SK-N-SH treated with all-trans-retinoic acid at 6 μM for 48 hours (cell line): ENCODE measurements around the gene SC5D.

Source experiments
- ATAC-seq: fragments of 200-7000 bp; cut with Tn5 transposase; 3 replicates; pipeline ENCODE4 v1.9.1; 2020; ENCODE audit warnings: mild to moderate bottlenecking, moderate library complexity
- ARNTL ChIP-seq: fragments of 450-650 bp; formaldehyde crosslinking; IDR thresholded peaks from 2 replicates; pipeline ENCODE4 v1.5.0; 2020; ENCODE audit warnings: low read depth, mild to moderate bottlenecking, moderate library complexity, borderline replicate concordance
- BACH2 ChIP-seq: fragments of 250-450 bp; sonication (Bioruptor Pico); IDR thresholded peaks from 2 replicates; pipeline ENCODE4 v1.9.0; 2021; ENCODE audit warnings: mild to moderate bottlenecking, borderline replicate concordance
- CSDC2 ChIP-seq: fragments of 250-450 bp; sonication (Bioruptor Pico); IDR thresholded peaks from 2 replicates; pipeline ENCODE4 v1.5.0; 2020; ENCODE audit warnings: mild to moderate bottlenecking, moderate library complexity
- GLIS3 ChIP-seq: fragments of 250-450 bp; sonication (Bioruptor Pico); IDR thresholded peaks from 2 replicates; pipeline ENCODE4 v1.5.0; 2020; ENCODE audit warnings: mild to moderate bottlenecking, moderate library complexity
- OSR1 ChIP-seq: fragments of 250-450 bp; sonication (Bioruptor Pico); IDR thresholded peaks from 2 replicates; pipeline ENCODE4 v1.8.0; 2022; ENCODE audit warnings: moderate library complexity, mild to moderate bottlenecking, inconsistent platforms
- PPARA ChIP-seq: fragments of 250-450 bp; sonication (Bioruptor Pico); IDR thresholded peaks from 2 replicates; pipeline ENCODE4 v1.5.0; 2020; ENCODE audit warnings: mild to moderate bottlenecking, borderline replicate concordance
- RARB ChIP-seq: fragments of 250-450 bp; sonication (Bioruptor Pico); IDR thresholded peaks from 2 replicates; pipeline ENCODE4 v1.8.0; 2021; ENCODE audit warnings: mild to moderate bottlenecking, moderate library complexity
- SNAI2 ChIP-seq: fragments of 250-450 bp; sonication (Bioruptor Pico); IDR thresholded peaks from 2 replicates; pipeline ENCODE4 v1.5.0; 2020; ENCODE audit warnings: mild to moderate bottlenecking, moderate library complexity
- TCF4 ChIP-seq: fragments of 250-450 bp; sonication (Bioruptor Pico); IDR thresholded peaks from 2 replicates; pipeline ENCODE4 v1.8.0; 2021; ENCODE audit warnings: mild to moderate bottlenecking, moderate library complexity, borderline replicate concordance
- TOX ChIP-seq: fragments of 250-450 bp; sonication (Bioruptor Pico); IDR thresholded peaks from 2 replicates; pipeline ENCODE4 v1.8.0; 2021; ENCODE audit warnings: mild to moderate bottlenecking, moderate library complexity, borderline replicate concordance
- ZC3H10 ChIP-seq: fragments of 250-450 bp; sonication (Bioruptor Pico); IDR thresholded peaks from 2 replicates; pipeline ENCODE4 v1.5.1; 2021; ENCODE audit warnings: mild to moderate bottlenecking, moderate library complexity
- ZFP3 ChIP-seq: fragments of 250-450 bp; sonication (Bioruptor Pico); IDR thresholded peaks from 2 replicates; pipeline ENCODE4 v1.5.0; 2020; ENCODE audit warnings: mild to moderate bottlenecking, moderate library complexity
- ZNF565 ChIP-seq: fragments of 450-650 bp; formaldehyde crosslinking; conservative IDR thresholded peaks from 2 replicates; pipeline ENCODE4 v1.5.0; 2020; ENCODE audit warnings: low read depth, mild to moderate bottlenecking, moderate library complexity
- ZNF70 ChIP-seq: fragments of 450-650 bp; formaldehyde crosslinking; IDR thresholded peaks from 2 replicates; pipeline ENCODE4 v1.5.0; 2020; ENCODE audit warnings: mild to moderate bottlenecking, moderate library complexity
- ZNF8 ChIP-seq: fragments of 450-650 bp; formaldehyde crosslinking; IDR thresholded peaks from 2 replicates; pipeline ENCODE4 v1.5.0; 2020; ENCODE audit warnings: mild to moderate bottlenecking, moderate library complexity
- TF ChIP-seq, protein P1 (sequence below): fragments of 250-450 bp; sonication (Bioruptor Pico); IDR thresholded peaks from 2 replicates; pipeline ENCODE4 v1.5.1; 2020; ENCODE audit warnings: low read depth, mild to moderate bottlenecking, moderate library complexity
- TF ChIP-seq, protein P2 (sequence below): fragments of 250-450 bp; sonication (Bioruptor Pico); IDR thresholded peaks from 2 replicates; pipeline ENCODE4 v1.5.1; 2021; ENCODE audit warnings: mild to moderate bottlenecking, moderate library complexity
- TF ChIP-seq, protein P3 (sequence below): fragments of 250-450 bp; sonication (Bioruptor Pico); IDR thresholded peaks from 2 replicates; pipeline ENCODE4 v1.8.0; 2020; ENCODE audit warnings: mild to moderate bottlenecking, moderate library complexity, borderline replicate concordance
- TF ChIP-seq, protein P4 (sequence below): fragments of 250-450 bp; sonication (Bioruptor Pico); IDR thresholded peaks from 2 replicates; pipeline ENCODE4 v1.5.0; 2020; ENCODE audit warnings: mild to moderate bottlenecking, moderate library complexity
- TF ChIP-seq, protein P5 (sequence below): fragments of 250-450 bp; sonication (Bioruptor Pico); IDR thresholded peaks from 2 replicates; pipeline ENCODE4 v1.8.0; 2021; ENCODE audit warnings: low read depth, mild to moderate bottlenecking, moderate library complexity, borderline replicate concordance

The SC5D gene

DNA sequence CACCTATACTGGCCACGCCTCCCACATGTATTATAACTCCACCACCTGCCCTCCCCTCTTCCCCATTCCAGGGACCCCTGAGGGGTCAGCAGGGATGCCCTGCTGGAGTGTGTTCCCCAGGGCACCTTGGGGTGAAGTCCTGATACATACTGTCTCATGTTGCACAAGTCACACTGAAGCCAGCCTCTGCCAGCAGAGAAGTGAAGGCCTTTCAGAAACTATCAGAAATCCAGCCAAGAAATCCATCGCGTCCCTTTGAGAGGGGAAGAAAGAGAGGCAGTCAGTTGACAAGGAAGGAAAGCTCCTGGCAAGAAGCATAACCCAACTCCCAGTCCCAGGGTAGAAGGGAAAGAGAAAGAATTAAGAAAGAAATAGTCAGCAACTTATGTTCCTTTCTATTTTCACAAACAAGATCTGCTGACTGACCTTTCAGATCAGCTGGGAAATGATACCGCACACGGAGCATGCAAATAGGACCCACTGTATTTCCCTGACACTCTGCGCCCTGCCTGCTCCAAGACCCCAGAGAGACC, 45.2 kb downstream of the SC5D start:
- TF ChIP-seq, protein P1, sequence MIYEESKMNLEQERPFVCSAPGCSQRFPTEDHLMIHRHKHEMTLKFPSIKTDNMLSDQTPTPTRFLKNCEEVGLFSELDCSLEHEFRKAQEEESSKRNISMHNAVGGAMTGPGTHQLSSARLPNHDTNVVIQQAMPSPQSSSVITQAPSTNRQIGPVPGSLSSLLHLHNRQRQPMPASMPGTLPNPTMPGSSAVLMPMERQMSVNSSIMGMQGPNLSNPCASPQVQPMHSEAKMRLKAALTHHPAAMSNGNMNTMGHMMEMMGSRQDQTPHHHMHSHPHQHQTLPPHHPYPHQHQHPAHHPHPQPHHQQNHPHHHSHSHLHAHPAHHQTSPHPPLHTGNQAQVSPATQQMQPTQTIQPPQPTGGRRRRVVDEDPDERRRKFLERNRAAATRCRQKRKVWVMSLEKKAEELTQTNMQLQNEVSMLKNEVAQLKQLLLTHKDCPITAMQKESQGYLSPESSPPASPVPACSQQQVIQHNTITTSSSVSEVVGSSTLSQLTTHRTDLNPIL (CRISPR knock-in tag) = no peak
- TF ChIP-seq GLIS3 (no peak), ZNF70 (no peak), BACH2 (no peak), PPARA (no peak), ZNF565 (CRISPR knock-in tag) (no peak), OSR1 (CRISPR knock-in tag) (no peak), ARNTL (no peak), ZC3H10 (CRISPR knock-in tag) (no peak), RARB (CRISPR knock-in tag) (no peak)
- TF ChIP-seq, protein P2, sequence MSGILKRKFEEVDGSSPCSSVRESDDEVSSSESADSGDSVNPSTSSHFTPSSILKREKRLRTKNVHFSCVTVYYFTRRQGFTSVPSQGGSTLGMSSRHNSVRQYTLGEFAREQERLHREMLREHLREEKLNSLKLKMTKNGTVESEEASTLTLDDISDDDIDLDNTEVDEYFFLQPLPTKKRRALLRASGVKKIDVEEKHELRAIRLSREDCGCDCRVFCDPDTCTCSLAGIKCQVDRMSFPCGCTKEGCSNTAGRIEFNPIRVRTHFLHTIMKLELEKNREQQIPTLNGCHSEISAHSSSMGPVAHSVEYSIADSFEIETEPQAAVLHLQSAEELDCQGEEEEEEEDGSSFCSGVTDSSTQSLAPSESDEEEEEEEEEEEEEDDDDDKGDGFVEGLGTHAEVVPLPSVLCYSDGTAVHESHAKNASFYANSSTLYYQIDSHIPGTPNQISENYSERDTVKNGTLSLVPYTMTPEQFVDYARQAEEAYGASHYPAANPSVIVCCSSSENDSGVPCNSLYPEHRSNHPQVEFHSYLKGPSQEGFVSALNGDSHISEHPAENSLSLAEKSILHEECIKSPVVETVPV (CRISPR knock-in tag) = no peak
- no peak for ATAC-seq

DNA sequence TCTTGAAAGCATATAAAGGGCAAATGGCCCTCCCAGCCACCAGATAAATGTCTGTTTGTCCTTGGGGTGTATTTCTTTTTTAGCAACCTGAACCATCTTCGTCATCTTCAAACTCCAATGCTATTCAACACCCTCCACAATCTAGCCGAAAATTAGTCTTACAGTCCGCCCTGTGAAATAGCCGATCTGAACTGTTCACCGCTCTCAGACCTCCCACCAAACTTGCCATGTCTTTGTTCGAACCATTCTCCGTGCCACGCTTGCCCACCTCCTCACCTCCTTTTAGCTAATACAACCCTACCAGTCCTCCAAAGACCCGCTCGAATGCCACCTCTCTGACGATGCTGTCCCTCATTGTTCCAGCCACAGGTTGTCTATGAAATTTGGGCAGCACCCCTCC, 46.0 kb downstream of the SC5D start:
- no peak for TF ChIP-seq CSDC2 (CRISPR knock-in tag)

DNA sequence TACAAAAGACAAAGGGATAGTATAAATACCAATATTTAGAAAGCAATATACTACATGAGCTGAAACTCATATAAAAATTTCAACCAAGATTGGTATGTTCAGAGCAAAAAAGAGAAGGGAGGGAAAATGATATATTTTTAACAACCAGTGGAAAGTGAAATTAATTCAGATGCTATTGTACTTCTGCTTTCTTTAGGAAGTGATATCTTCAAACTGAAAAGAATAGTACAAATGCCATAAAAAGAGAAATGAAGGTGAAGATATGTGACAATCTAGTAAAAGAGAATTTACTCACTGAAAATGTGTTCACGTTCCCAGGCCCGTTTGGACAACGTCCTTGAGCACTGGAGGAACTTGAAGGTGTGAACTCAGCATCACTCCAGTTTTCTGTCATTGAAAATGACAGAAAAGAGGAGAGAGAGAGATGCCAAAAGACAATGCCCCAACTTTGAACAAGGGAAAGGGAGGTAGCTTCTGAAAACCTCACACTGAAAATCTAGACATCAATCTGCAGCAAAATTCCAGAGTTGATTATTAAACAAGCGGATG, 47.5 kb downstream of the SC5D start:
- TF ChIP-seq TOX = no peak
- TF ChIP-seq, protein P3, sequence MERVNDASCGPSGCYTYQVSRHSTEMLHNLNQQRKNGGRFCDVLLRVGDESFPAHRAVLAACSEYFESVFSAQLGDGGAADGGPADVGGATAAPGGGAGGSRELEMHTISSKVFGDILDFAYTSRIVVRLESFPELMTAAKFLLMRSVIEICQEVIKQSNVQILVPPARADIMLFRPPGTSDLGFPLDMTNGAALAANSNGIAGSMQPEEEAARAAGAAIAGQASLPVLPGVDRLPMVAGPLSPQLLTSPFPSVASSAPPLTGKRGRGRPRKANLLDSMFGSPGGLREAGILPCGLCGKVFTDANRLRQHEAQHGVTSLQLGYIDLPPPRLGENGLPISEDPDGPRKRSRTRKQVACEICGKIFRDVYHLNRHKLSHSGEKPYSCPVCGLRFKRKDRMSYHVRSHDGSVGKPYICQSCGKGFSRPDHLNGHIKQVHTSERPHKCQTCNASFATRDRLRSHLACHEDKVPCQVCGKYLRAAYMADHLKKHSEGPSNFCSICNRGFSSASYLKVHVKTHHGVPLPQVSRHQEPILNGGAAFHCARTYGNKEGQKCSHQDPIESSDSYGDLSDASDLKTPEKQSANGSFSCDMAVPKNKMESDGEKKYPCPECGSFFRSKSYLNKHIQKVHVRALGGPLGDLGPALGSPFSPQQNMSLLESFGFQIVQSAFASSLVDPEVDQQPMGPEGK (CRISPR knock-in tag) = no peak
- no peak for TF ChIP-seq TCF4 (CRISPR knock-in tag)
- TF ChIP-seq PPARA = no peak
- no peak for TF ChIP-seq BACH2
- TF ChIP-seq, protein P1 (CRISPR knock-in tag) = no peak
- TF ChIP-seq RARB (CRISPR knock-in tag) = no peak
- TF ChIP-seq ARNTL = no peak
- TF ChIP-seq ZC3H10 (CRISPR knock-in tag) = no peak
- TF ChIP-seq, protein P4, sequence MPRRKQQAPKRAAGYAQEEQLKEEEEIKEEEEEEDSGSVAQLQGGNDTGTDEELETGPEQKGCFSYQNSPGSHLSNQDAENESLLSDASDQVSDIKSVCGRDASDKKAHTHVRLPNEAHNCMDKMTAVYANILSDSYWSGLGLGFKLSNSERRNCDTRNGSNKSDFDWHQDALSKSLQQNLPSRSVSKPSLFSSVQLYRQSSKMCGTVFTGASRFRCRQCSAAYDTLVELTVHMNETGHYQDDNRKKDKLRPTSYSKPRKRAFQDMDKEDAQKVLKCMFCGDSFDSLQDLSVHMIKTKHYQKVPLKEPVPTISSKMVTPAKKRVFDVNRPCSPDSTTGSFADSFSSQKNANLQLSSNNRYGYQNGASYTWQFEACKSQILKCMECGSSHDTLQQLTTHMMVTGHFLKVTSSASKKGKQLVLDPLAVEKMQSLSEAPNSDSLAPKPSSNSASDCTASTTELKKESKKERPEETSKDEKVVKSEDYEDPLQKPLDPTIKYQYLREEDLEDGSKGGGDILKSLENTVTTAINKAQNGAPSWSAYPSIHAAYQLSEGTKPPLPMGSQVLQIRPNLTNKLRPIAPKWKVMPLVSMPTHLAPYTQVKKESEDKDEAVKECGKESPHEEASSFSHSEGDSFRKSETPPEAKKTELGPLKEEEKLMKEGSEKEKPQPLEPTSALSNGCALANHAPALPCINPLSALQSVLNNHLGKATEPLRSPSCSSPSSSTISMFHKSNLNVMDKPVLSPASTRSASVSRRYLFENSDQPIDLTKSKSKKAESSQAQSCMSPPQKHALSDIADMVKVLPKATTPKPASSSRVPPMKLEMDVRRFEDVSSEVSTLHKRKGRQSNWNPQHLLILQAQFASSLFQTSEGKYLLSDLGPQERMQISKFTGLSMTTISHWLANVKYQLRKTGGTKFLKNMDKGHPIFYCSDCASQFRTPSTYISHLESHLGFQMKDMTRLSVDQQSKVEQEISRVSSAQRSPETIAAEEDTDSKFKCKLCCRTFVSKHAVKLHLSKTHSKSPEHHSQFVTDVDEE (CRISPR knock-in tag) = no peak
- TF ChIP-seq CSDC2 (CRISPR knock-in tag) = no peak
- no peak for TF ChIP-seq ZNF8 (CRISPR knock-in tag)
- TF ChIP-seq, protein P5, sequence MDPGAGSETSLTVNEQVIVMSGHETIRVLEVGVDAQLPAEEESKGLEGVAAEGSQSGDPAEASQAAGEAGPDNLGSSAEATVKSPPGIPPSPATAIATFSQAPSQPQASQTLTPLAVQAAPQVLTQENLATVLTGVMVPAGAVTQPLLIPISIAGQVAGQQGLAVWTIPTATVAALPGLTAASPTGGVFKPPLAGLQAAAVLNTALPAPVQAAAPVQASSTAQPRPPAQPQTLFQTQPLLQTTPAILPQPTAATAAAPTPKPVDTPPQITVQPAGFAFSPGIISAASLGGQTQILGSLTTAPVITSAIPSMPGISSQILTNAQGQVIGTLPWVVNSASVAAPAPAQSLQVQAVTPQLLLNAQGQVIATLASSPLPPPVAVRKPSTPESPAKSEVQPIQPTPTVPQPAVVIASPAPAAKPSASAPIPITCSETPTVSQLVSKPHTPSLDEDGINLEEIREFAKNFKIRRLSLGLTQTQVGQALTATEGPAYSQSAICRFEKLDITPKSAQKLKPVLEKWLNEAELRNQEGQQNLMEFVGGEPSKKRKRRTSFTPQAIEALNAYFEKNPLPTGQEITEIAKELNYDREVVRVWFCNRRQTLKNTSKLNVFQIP (CRISPR knock-in tag) = no peak
- TF ChIP-seq ZNF70 = no peak
- no peak for TF ChIP-seq ZNF565 (CRISPR knock-in tag)
- TF ChIP-seq OSR1 (CRISPR knock-in tag) = no peak
- no peak for TF ChIP-seq SNAI2 (CRISPR knock-in tag)
- TF ChIP-seq, protein P2 (CRISPR knock-in tag) = no peak
- TF ChIP-seq ZFP3 = no peak
- TF ChIP-seq, all 23 proteins: peak for 0
- ATAC-seq = no peak

More for the DNA sequence above, 46.0 kb downstream of the SC5D start:
- no peak for ATAC-seq
